Suppressor macrophage treated with lipopolysaccharide for 1 hour (primary cell): ENCODE data around the gene RNF14.
"Not testable (repeated sequence)": the region's sequence is repeated elsewhere in the genome, so short reads cannot be mapped to it uniquely, and the experiment has no call there.

Experiments used
- DNase-seq, 3 donors: peaks; one replicate each; pipeline ENCODE4 v3.0.0-alpha.2; 2020 to 2022

RNF14 gene

DNA sequence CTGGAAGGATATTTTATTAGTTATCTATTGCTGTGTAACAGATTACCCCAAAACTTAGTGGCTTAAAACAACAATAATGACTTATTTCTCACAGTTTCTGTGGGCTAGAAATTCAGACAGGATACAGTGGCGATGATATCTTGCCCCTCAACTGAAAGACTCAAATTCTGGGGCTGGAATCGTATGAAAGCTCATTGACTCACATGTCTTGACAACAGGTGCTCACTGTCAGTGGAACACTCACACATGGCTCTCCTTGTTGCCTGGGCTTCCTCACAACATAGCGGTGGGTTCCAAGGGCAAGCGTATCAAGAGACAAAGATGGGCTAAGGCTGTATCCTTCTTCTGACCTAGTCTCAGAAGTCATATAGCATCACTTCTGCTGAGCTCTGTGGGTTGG, 47.7 kb downstream of the RNF14 start:
- DNase-seq = no peak

DNA sequence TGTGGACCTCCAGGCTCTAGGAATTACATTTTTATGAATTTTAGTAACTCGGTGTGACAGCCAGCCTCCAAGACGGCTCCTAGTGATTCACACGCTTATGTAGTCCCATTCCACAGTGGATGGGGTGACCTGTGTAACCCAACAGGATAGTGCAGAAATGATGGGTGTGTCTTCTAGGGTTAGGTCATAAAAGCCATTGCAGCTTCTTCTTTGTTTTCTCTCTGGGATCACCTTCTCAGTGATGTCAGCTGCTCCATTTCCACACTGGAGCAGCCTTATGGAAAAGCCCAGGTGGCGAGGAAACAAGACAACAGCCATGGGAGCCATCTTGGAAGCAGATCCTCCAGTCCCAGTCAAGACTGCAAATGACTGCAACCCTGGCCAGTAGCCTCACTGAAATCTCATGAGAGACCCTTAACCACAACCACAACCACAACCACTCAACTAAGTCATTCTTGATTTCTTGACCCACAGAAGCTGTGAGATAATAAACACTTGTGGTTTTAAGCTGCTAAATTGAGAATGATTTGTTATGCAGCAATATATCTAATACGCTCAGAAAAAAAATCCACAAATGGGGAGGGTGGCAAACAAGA, 49.0 kb downstream of the RNF14 start:
- no peak for DNase-seq

DNA sequence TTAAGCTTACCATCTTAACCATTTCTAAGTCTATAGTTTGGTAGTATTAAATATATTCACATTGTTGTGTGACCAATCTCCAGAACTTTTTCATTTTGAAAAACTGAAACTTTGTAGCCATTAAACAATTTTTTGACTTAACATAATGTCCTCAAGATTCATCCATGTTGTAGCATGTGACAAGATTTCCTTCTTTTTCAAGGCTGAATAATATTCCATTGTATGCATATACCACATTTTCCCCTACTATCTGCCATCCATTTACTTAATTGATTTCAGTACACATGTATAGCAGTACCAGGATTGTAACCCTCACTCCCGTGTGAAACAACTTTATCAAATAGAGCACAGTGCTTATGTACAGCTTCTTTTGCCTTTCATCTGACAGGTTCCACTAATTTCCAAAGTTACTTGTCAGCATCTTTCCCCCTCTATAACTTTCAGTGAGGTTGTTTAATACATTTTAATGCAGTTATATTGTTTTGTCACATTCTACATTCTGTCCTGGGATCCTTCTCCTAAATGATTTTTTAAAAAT, 51.3 kb downstream of the RNF14 start:
- DNase-seq = no peak

DNA sequence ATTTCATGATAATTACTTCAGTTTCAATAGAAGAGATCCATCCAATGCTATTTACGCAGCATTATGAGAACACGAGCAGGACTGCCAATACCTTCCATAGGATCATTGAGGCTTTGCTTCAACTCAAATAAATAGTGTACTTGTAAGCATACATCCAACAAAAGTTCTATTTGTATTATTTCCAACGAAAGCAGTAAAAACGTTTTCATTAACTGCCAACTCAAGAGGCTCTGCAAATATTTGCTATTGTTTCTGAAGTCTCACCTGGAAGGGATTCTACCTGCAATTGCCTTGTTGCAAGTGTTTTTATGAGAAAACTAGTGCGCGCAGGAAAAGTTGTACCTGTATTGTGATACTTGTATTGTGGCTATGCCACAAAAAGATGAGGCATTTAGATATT, 54.9 kb downstream of the RNF14 start:
- no peak for DNase-seq

DNA sequence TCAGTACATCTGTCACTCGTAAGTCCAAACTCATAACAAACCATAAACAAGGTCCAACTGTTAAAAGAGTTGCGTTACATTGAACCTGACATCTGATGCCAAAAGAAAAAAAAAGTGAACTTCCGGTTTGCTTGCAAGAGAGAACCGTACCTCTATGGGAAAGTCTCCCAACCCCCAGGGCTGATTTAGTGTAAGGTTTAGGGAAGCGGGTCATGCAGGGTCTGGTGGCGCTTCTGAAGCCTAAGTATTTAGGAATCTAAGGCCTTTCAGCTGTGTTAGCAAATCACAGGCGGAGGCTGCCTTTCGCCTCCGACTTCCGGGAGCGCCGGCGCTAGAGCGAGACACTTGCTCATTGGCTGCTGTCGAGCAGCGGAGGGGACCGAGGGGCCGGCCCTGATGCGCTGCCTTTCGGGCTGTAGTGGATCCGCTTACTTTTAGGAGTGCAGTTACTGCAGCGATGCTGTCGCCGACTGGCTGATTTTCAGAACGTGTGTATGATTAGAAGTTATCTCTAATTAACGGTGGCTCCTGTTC, 55.9 kb downstream of the RNF14 start:
- DNase-seq = peak; percentile 86 to 91 (median 87)

DNA sequence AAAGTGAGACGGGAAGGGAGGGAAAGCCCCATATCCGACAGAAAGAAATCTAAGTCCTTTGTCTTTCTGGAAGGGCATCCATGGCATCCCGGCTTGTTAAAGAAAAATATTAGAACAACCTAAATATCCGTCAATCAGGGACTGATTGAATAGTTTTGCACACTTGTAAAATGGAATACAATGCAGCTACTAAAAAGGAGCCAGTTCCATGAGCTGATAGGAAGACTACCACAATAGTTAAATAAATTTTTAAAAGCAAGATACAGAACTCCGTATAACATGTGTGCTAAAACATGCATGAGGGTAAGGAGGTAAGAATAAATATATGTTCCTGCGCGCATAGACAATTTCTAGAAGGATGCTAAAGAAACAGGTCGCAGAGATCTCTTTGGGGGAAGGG, 56.7 kb downstream of the RNF14 start:
- DNase-seq = no peak

DNA sequence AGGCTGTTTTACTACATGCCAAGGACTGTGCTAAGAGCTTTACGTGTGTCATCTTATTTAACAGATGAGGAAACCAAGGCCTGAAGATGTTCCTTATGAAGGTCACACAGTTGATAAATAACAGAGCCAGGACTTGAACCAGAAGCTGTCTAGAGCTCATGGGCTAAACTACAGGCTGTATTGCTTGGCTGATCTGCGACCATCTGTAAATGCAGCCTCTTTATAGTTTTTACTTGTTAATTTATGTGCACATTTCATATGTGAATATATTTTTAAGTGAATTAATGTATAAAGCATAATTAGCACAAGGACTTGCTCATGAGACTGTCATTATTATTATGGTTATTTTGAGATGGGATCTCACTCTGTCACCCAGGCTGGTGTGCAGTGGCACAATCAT, 63.2 kb downstream of the RNF14 start:
- no peak for DNase-seq

DNA sequence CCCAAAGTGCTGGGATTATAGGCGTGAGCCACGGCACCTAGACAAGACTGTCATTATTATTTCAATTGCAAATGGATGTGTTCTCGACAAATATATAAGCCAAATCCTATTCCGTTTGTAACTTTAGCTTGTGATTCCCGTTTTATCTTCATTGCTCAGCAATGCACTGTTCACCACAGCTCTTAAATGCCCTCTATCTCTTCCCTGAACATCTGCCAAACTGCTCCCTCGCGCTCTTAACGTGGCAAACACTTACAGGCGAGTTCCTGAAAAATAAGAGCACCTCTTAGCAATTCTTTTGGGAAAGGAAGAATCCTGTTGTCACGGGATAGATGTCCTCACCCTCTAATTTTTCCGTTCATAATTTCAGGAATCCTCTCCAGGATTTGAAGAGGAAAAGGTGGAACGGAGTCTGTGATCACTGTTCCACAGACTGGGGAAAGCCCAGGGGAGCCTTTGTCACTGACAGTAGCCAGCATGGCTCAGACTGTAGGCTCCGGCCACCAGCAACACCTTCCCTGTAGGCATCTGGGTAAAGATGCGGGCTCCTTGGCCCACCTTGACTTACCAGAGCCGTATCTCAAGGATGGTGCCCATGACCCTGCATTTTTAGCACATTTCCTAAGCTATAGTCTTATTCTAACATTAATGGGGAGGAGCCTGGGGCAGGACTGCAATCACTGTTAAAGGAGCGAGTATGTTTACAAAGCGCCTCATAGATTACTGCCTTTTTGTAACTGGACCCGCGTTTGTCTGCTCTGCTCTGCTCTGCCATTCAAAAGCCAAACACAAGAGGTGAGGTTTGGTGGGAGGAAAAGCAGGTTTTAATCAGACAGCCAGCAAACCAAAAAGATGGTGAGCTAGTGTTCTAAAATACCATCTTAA, 64.1 kb downstream of the RNF14 start:
- DNase-seq = no peak

DNA sequence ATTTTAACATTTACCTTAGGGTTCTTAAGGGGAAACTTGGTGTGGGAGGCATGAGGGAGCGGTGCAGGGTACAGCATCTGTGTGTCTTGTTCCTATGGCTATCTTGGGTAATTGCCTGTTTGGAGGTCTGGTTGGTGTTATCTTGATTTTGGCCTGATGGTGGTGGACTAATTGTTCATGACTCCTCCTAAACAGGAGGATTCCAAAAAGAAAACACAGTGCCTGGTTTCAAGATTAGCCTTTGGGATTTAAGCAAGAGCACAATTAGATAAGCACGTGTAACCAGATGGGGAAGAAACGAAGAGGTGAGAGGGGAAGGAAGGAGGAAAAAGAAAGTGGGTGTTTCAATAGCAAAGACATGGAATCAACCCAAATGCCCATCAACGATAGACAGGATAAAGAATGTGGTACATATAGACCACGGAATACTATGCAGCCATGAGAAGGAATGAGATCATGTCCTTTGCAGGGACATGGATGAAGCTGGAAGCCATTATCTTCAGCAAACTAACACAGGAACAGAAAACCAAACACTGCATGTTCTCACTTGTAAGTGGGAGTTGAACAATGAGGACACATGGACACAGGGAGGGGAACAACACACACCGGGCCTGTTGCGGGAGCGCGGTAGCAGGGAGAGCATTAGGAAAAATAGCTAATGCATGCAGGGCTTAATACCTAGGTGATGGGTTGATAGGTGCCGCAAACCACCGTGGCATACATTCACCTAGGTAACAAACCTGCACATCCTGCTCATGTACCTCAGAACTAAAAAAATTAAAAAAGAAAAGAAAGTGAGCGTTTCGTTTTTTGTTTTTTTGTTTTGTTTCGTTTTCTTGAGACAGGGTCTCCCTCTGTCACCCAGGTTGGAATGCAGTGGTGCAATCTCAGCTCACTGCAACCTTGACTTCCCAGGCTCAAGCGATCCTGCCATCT, 65.0 kb downstream of the RNF14 start:
- DNase-seq = not testable (repeated sequence)

DNA sequence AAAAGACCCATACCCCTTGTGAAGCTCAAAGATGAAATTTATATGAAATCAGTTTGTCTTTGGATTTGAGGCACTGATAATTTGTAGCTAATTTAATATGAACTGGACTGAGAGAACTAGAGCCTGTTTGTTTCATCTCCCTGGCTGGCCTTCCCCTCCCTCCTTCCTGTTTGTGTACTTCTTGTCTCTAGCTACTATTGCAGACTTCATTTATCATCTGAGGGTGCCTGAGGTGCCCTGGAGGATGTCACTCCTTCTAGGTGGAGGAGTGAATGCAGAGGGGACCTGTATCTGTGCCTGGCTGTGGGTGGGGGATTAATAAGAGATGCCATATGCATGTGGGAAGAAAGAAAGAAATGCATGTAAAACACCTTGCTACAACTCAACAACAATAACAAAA, 66.1 kb downstream of the RNF14 start:
- DNase-seq = no peak

DNA sequence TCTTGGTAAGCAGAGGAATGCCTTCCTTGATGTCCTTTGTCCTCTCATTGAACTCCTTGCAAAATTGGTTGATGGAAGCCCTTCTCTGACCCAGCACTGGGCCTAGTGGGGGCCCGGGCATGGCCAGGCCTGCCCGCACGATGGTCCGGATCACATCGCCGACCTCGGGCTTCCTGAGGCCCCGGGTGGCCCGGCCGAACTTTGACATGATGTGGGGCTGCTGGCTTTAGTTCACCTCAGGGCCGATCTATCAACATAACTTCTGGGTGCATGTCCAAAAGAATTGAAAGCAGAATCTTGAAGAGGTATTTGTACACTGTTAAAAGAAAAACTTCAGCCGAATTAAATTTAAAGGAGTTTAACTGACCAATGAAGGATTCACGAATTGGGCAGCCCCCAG, 68.0 kb downstream of the RNF14 start:
- no peak for DNase-seq

DNA sequence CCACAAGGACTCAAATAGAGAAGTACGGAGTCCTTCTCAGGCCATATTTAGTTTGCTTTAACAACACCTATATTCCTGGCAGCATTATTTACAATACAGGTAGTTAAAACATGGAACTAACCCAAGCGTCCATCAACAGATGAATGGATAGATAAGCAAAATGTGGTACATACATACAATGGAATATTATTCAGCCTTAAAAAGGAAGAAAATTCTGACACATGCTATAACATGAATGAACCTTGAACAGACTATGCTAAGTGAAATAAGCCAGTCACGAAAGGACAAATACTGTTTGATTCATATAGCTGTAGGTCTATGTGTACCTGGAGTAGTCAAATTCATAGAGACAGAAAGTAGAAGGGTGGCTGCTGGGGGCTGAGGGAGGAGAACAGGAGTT, 68.7 kb downstream of the RNF14 start:
- not testable (repeated sequence) for DNase-seq

DNA sequence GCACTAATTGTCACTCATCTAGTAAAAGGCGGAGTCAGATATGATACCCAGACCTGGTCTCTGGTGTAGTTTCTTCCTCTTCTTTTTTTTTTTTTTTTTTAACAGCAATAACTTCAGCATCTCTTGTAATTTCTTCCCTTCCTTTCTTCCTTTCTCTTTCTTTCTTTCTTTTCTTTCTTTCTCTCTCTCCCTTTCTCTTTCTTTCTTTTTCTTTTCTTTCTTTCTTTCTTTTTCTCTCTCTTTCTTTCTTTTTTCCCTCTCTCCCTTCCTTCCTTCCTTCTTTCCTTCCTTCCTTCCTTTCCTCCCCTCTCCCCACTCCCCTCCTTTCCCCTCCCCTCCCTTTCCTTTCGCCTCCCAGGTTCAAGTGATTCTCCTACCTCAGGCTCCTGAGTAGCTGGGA, 69.8 kb downstream of the RNF14 start:
- no peak for DNase-seq
